ENCODE data around the gene GZMM. TPM values are rescaled to one million over a fixed set of nuclear protein-coding genes. Genes with fewer than 3 reads are reported as not detected.

GZMM gene
- total RNA-seq, 1 experiment from 2014 or later, result not detected

DNA sequence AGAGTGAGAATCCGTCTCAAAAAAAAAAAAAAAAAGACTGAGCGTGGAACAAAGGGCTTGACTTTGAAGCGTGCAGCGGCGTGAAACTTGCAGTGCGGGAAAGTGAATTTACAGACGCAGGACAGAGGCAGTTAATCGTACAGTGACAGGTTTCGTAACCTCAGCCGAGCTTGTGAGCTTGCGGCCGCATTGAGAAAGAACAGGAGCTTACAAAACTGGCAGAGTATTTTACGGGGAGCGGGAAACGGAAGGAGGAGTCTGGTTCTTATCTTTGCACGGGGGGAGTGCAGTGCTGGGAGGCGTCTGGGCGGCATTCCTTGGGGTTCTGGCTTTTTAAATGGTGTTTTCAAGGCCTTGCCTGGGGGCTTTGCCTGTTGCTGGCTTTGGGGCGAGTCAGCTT lies 22.6 kb downstream of the GZMM start:
- DNase-seq (no peak), ATAC-seq (no peak)
- H3K9me2 ChIP-seq (replicated peaks; ENCODE audit: low read length), result no peaks in the 10 kb centered on the region
- no peak overlapping the region for H3K4me2 ChIP-seq (ENCODE audit: low read length)
- H3K4me3 ChIP-seq (ENCODE audit: low read length), result no peak overlapping the region
- no peak overlapping the region for H3K9ac ChIP-seq (ENCODE audit: low read length)
- H3K9me3 ChIP-seq (ENCODE audit: low read length), result no peaks in the 10 kb centered on the region
- no peak overlapping the region for H2AFZ ChIP-seq (ENCODE audit: low read length)
- TF ChIP-seq EZH2phosphoT487 (IDR thresholded peaks at IDR 0.05; ENCODE audit: borderline replicate concordance, low read length), result no peak
- TF ChIP-seq EZH2 (IDR thresholded peaks at IDR 0.05; ENCODE audit: low read length, unreplicated experiment), result no peak
- TF ChIP-seq, protein P1, sequence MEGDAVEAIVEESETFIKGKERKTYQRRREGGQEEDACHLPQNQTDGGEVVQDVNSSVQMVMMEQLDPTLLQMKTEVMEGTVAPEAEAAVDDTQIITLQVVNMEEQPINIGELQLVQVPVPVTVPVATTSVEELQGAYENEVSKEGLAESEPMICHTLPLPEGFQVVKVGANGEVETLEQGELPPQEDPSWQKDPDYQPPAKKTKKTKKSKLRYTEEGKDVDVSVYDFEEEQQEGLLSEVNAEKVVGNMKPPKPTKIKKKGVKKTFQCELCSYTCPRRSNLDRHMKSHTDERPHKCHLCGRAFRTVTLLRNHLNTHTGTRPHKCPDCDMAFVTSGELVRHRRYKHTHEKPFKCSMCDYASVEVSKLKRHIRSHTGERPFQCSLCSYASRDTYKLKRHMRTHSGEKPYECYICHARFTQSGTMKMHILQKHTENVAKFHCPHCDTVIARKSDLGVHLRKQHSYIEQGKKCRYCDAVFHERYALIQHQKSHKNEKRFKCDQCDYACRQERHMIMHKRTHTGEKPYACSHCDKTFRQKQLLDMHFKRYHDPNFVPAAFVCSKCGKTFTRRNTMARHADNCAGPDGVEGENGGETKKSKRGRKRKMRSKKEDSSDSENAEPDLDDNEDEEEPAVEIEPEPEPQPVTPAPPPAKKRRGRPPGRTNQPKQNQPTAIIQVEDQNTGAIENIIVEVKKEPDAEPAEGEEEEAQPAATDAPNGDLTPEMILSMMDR (conservative IDR thresholded peaks at IDR 0.05; ENCODE audit: low read depth, low read length), result no peak
- ChIA-PET POLR2A (ENCODE audit: unreplicated experiment) (no interaction called here), CTCF (no interaction called here)
- H3F3A ChIP-seq (ENCODE audit: low read length, unreplicated experiment), result no peaks in the 10 kb centered on the region
- no peaks in the 10 kb centered on the region for H3K79me2 ChIP-seq (ENCODE audit: low read length)
- H3K27ac ChIP-seq (ENCODE audit: low read length), result no peak overlapping the region
- no peaks in the 10 kb centered on the region for H3K36me3 ChIP-seq (ENCODE audit: low read depth, low read length)
- BruUV-seq (replicated peaks), result no TSS peak
- intact Hi-C loops (cut with micrococcal nuclease), result no loop called here
- no peaks in the 10 kb centered on the region for H3K4me1 ChIP-seq (ENCODE audit: insufficient read depth, low read length)
- H4K20me1 ChIP-seq (ENCODE audit: low read length), result no peaks in the 10 kb centered on the region
- no peaks in the 10 kb centered on the region for H3K27me3 ChIP-seq (ENCODE audit: low read length)

- ATAC-seq (no peak), DNase-seq (no peak)
- Histone ChIP-seq H3K36me3 (ENCODE audit: low read depth, low read length) (no peaks in the 10 kb centered on the region), H3K9me3 (ENCODE audit: low read length) (no peaks in the 10 kb centered on the region), H3K27ac (ENCODE audit: low read length) (no peak overlapping the region), H3K4me1 (ENCODE audit: insufficient read depth, low read length) (no peaks in the 10 kb centered on the region), H3K79me2 (ENCODE audit: low read length) (no peaks in the 10 kb centered on the region), H3F3A (ENCODE audit: low read length, unreplicated experiment) (no peaks in the 10 kb centered on the region), H2AFZ (ENCODE audit: low read length) (no peak overlapping the region), H3K27me3 (ENCODE audit: low read length) (no peaks in the 10 kb centered on the region), H4K20me1 (ENCODE audit: low read length) (no peaks in the 10 kb centered on the region), H3K4me3 (ENCODE audit: low read length) (no peak overlapping the region), H3K9ac (ENCODE audit: low read length) (no peak overlapping the region), H3K9me2 (replicated peaks; ENCODE audit: low read length) (no peaks in the 10 kb centered on the region), H3K4me2 (ENCODE audit: low read length) (no peak overlapping the region)
- no peak for TF ChIP-seq EZH2 (IDR thresholded peaks at IDR 0.05; ENCODE audit: low read length, unreplicated experiment)
- TF ChIP-seq, protein P1 (conservative IDR thresholded peaks at IDR 0.05; ENCODE audit: low read depth, low read length), result no peak
- no TSS peak for BruUV-seq (replicated peaks)
- intact Hi-C loops (cut with micrococcal nuclease), result no loop called here
- ChIA-PET POLR2A (ENCODE audit: unreplicated experiment) (no interaction called here), CTCF (no interaction called here)
Measured at GRCh38 chr19:566844-567243, 23.0 kb downstream of the GZMM start.

DNA sequence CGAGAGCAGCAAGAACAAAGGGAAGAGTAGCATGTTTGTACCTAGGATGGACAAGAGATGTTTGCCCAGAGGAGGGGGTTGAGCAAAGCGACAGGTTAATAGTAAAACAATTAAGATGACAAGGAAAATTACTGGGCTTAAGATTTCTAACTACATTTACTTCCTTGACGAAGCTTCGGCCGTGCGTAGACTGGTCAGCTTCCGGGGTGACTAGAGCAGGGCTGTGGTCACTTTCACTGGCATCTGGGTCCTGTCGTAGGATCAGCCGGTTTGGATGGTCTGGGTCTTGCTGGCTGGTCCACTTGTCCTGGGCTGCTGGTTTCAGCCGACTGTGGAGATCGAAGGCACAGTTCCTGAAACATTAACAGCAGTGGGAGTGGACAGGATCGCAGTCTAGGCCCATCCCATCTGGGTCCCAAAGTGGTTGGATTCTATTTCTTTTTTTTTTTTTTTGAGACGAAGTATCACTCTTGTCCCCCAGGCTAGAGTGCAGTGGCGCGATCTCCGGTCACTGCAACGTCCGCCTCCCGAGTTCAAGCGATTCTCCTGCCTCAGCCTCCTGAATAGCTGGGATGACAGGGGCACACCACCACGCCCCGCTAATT lies 23.5 kb downstream of the GZMM start:
- TF ChIP-seq EZH2 (IDR thresholded peaks at IDR 0.05; ENCODE audit: low read length, unreplicated experiment), result no peak
- no peak for TF ChIP-seq EZH2phosphoT487 (IDR thresholded peaks at IDR 0.05; ENCODE audit: borderline replicate concordance, low read length)
- TF ChIP-seq, protein P1 (conservative IDR thresholded peaks at IDR 0.05; ENCODE audit: low read depth, low read length), result no peak

More for the DNA sequence above, 23.5 kb downstream of the GZMM start:
- Histone ChIP-seq H3K36me3 (ENCODE audit: low read depth, low read length) (no peaks in the 10 kb centered on the region), H2AFZ (ENCODE audit: low read length) (no peak overlapping the region), H3K4me2 (ENCODE audit: low read length) (no peak overlapping the region), H3K4me1 (ENCODE audit: insufficient read depth, low read length) (no peaks in the 10 kb centered on the region), H3K79me2 (ENCODE audit: low read length) (peaks cover under 1% of the 10 kb centered on the region), H3K9me2 (replicated peaks; ENCODE audit: low read length) (no peaks in the 10 kb centered on the region), H3K4me3 (ENCODE audit: low read length) (no peak overlapping the region), H4K20me1 (ENCODE audit: low read length) (no peaks in the 10 kb centered on the region), H3K9me3 (ENCODE audit: low read length) (no peaks in the 10 kb centered on the region), H3K27ac (ENCODE audit: low read length) (no peak overlapping the region), H3K9ac (ENCODE audit: low read length) (no peak overlapping the region), H3F3A (ENCODE audit: low read length, unreplicated experiment) (no peaks in the 10 kb centered on the region), H3K27me3 (ENCODE audit: low read length) (no peaks in the 10 kb centered on the region)
- intact Hi-C loops (cut with micrococcal nuclease), result no loop called here
- ChIA-PET CTCF (no interaction called here), POLR2A (ENCODE audit: unreplicated experiment) (no interaction called here)
- ATAC-seq (no peak), DNase-seq (no peak)
- no TSS peak for BruUV-seq (replicated peaks)

All from PC-3 (cell line).